Measurements from ENCODE around the gene ZNF507.

ZNF507 gene

DNA sequence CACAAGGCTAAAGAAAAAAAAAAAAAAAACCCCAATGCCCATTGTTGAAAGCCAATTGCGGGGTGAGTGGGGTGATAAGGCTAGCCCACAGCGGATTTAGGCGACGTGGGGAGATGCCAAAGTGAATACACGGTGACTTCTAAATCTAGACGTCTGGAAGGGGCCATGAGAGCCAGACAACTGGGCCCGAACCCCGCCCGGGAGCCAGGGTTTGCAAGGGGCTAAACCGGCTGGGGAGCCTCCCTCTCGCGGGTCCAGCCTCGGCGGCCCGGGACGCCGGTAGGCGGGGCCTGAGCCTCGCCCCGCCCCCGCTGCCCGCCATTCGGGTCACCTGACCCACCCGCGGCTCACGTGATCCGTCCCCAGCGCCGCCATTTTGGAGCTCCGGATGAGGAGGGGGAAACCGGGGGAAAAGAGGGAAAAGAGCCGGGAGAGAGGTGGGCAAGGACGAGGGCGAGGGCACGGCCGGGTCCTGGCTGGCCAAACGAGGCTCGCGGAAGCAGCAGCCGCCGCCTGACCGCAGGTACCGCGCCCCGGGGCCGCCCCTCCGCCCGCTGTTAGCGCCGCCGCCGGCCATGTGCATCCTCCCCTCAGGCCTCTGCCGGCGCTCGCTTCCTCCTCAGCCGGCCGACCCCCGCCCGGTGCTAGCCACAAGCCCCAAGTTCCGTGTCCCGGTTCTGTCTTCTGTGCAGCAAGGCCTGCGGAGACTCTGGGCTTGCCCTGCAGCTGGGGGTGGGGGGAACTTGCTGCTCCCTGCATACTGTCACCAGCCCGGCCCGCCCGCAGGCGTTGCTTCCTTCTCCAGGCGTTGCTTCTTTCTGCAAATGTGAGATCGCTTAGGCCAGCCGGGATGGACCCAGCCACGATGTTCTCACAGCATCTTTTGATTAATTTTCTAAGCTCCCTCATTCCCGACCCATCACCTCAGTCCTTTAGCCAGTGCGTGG is at the start of gene ZNF507:
Gene ZNF507, plus strand, starts transcription at position 350 of the 947 bp plus-strand sequence. CDS start 7,221 bp downstream, outside the sequence.
- DNase-seq (ENCODE audit: low spot score), result peak; percentile 83

DNA sequence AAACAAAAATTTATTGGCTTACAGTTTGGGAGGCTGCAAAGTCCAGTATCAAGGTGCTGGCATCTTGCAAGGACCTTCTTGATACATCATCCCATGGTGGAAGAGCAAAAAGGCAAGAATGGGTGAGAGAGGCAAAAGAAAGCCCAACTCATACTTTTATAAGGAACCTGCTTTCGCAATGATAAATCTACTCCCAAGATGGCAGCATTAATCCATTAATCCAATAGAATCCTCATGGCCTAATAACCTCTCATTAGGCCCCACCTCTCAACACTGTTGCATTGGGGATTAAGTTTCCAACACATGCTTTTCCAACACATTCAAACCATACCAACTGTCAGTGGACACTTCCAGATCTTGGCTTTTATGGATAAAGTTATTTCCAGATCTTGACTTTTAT is 48.7 kb upstream of the ZNF507 start:
- DNase-seq (ENCODE audit: low spot score), result no peak

DNA sequence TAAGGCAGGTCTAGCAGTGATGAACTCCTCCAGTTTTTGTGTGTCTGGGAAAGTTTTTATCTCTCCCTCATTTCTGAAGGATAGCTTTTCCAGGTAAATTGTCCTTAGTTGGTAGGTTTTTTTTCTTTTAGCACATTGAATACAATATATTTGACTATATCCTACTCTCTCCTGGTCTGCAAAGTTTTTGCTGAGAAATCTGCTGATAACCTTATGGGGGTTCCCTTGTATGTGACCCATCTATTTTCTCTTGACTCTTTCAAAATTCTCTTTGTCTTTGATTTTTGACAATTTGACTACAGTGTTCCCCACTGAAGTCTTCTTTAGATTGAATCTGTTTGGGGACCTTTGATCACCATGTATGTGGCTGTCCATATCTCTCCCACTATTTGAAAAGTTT is 42.6 kb upstream of the ZNF507 start:
- DNase-seq (ENCODE audit: low spot score), result no peak

DNA sequence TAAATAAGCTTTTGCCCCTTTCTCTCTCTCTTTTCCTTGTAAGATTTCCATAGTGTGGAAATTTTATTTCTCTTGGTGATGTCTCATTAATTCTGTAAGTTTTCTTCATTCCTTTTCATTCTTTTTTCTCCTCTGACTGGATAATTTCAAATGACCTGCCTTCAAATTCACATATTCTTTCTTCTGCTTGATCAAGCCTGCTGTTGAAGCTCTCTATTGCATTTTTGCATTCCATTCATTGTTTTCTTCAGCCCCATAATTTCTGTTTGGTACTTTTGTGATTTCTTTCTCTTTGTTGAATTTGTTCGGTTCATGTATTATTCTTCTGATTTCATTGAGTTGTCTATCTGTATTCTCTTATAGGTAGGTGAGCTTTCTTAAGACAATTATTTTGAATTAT is 42.2 kb upstream of the ZNF507 start:
- DNase-seq (ENCODE audit: low spot score), result no peak

- DNase-seq (ENCODE audit: low spot score), result no peak
Measured at GRCh38 chr19:32307591-32307990, 37.8 kb upstream of the ZNF507 start.

DNA sequence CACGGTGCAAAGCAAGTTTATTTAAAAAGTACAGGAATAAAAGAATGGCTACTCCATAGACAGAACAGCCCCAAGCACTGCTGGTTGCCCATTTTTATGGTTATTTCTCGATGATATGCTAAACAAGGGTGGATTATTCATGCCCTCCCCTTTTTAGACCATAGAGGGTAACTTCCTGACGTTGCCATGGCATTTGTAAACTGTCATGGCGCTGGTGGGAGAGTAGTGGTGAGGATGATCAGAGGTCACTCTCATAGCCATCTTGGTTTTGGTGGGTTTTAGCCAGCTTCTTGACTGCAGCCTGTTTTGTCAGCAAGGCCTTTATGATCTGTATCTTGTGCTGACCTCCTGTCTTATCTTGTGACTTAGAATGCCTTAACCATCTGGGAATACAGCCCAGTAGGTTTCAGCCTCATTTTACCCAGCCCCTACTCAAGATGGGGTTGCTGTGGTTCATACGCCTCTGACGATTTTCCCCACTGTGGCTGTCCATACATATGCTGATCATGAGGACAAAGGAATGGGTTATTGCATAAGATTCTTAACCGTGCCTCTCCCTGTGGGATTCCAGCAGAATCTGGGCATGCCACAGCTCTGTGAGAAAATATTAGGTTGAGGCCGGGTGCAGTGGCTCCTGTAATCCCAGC is 36.9 kb upstream of the ZNF507 start:
- no peak for DNase-seq (ENCODE audit: low spot score)

GRCh38 chr19:32309711-32310390 is 35.6 kb upstream of the ZNF507 start:
- DNase-seq (ENCODE audit: low spot score), result no peak

DNA sequence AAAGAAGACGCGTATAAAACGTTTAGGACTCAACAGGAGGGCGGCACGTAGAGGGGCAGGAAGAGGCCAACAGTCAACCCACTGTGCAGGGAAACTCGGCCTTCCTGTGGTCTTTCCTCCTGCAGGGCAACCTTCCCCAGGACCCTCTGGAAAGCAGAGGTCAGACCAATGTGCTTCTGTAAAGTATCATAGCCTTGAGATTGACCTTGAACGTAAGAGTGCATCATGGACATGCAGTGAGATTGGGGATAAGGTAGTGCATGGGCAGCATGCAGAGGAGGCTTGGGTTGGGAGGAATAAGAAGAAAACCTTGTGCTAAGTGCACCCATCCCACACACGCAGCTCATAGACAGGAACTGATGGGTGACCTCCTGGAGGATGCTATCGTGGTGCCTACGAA is 34.0 kb upstream of the ZNF507 start:
- DNase-seq (ENCODE audit: low spot score), result no peak

GRCh38 chr19:32313569-32314265 is 31.7 kb upstream of the ZNF507 start:
- DNase-seq (ENCODE audit: low spot score), result no peak

- no peak for DNase-seq (ENCODE audit: low spot score)
Measured at GRCh38 chr19:32316034-32316433, 29.4 kb upstream of the ZNF507 start.

DNA sequence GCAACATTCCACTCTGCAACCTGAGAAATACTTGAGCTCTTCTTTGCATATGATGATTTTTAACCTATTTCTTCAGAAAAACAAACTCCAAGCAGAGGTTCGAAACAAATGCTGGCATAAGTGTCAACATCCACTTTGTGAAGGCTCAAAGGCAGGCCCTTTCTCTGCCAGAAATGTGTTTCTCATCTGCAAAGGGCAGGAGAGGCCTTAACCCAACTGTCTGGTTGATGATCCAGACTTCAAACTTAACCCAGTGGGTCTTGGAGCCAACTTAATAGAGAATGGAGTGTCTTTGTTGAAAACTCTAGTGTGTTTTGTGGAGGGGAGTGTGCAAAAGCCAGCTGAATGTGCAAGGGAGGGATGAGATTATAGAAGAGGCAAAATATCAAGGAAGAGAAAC is 28.3 kb upstream of the ZNF507 start:
- DNase-seq (ENCODE audit: low spot score), result no peak

GRCh38 chr19:32318884-32319520 is 26.4 kb upstream of the ZNF507 start:
- peak; percentile 49 for DNase-seq (ENCODE audit: low spot score)

DNA sequence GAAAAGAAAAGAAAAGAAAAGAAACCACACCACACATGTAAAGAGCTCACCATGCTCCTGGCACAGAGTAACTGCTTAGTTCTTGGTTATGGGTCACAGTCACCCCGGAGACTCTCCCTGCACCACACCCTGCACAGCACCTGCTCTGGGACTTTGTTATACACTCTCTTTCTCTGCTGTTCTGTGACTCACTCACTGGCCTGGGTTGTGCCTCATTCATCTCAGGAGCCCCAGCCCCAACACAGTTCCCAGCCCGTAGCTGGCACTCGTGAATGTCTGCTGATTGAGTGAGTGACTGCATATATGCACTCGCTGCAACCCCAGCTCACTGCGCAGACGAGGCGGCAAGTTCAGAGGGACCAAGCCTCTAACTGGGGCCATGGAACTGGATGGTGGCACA is 22.9 kb upstream of the ZNF507 start:
- DNase-seq (ENCODE audit: low spot score), result no peak

DNA sequence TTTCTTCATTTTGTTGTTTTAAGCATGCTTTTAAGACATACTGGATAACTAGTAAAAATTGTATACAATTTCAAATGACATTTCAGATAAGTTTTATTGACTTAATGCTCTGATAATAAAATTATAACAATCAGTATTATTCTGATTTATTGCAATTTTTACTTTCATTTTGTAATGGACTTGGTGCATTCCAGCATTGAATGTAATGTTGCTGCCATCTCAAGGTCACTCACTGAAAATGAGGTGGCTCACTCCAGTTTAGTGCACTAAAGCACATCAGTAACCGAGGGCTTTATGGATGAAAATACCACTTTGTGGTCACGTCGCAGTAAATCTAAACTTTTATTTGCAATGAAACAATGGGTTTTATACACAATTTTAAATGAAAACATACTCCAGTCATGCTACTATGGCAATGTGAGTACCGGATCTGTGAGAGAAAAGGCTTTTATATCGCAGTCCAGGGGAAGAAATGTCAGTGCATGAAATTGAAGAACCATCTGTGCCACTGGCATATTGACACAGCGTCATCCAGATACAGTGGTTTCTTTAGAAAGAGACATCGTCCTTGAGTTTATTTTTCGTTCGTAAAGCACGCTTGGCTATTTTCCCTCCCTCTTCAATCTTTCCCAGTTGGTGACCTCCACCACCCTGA is 20.7 kb upstream of the ZNF507 start:
- DNase-seq (ENCODE audit: low spot score), result no peak

DNA sequence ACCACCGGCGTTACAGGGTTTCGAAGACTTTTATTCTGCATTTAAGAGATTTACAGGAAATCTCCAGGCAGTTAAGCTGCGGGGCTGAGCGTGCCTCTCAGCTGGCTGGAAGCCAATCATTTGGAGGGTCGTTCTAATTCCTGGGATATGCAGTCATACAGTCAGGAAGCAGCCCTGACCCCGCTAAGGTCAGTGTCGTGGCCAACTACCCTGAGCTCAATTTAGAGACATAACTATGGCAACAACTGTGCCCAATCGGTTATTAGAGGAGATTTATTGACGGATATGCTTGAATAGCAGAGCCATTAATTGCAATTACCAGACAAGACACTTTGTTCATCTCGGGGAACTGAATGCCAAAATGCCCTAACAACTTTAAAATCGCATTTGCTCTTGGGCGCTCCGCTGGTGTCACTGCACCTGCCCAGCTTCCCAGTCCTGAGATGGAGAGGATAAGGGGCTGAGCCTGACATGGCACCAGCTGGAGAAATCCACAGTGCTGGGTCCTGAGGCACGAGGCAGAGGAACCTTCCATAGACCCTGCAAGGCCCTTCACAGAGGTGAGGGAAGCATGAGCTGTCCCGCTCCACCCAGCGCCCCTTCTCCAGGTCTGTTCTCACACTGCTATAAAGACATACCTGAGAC is 15.1 kb upstream of the ZNF507 start:
- DNase-seq (ENCODE audit: low spot score), result peak; percentile 64

- DNase-seq (ENCODE audit: low spot score), result no peak
Measured at GRCh38 chr19:32333227-32333626, 12.2 kb upstream of the ZNF507 start.

- no peak for DNase-seq (ENCODE audit: low spot score)
Measured at GRCh38 chr19:32336259-32337083, 8.9 kb upstream of the ZNF507 start.

DNA sequence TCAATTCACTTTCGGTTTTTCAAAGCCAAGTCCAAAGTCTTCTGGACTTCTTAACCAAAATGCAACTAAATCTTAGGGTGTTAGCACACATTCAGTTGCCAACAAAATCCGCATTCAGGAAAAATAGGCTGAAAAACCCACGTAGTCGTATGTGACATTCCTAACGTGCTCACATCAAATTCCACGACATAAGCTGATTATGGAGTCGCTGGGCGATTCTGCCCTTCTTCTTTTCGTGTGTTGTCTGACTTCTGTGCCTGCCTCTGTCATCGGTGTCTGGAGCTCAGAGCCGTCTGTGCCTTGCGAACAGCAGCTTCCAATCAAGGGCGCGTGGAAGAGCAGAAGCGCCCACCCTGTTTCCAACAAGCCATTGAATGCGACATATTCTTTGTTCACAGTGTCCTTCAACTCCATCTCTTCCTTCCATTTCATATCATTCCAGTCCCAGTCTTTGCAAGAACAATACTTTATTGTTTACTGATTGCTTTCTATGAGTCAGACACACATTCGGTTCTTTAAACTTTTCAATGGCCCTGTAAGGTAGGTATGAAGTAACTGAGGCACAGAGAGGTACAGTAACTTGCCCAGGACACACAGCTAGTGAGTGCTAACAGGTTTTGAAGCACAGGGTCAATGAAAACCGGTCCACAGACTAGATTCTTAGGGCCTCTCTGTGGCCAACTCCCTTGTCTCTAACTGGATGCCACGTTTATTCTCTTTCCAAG is 8.2 kb upstream of the ZNF507 start:
- no peak for DNase-seq (ENCODE audit: low spot score)

GRCh38 chr19:32339423-32339822 is 6.0 kb upstream of the ZNF507 start:
- DNase-seq (ENCODE audit: low spot score), result no peak

Measured in kidney capillary endothelial cell (primary cell).